Neural crest cell (in vitro differentiated cells): ENCODE data around the gene TM9SF2. TPM values are rescaled to one million over a fixed set of nuclear protein-coding genes. Genes with fewer than 3 reads are reported as not detected.

ENCODE experiments used
- DNase-seq: peaks from one replicate; pipeline ENCODE4 v3.0.0; 2021; ENCODE audit warnings: low read depth, mixed read lengths, low spot score
- H3K27ac Mint-ChIP-seq: one replicate; pipeline ENCODE4 v1.8.0; 2021; ENCODE audit warnings: mild to moderate bottlenecking, mixed read lengths; ENCODE audit not compliant: unreplicated experiment
- H3K27me3 Mint-ChIP-seq: 2 replicates; pipeline ENCODE4 v1.8.0; 2021; ENCODE audit warnings: low read depth, mild to moderate bottlenecking, mixed read lengths
- H3K36me3 Mint-ChIP-seq: 2 replicates; pipeline ENCODE4 v1.8.0; 2021; ENCODE audit warnings: low read depth, mild to moderate bottlenecking, mixed read lengths
- H3K4me1 Mint-ChIP-seq: 2 replicates; pipeline ENCODE4 v1.8.0; 2021; ENCODE audit warnings: mixed read lengths
- H3K4me3 Mint-ChIP-seq: one replicate; pipeline ENCODE4 v1.8.0; 2021; ENCODE audit warnings: mild to moderate bottlenecking, mixed read lengths
- H3K9me3 Mint-ChIP-seq: 2 replicates; pipeline ENCODE4 v1.8.0; 2021; ENCODE audit warnings: mixed read lengths
- total RNA-seq: library from RNA; stranded (reverse); gene quantifications from 2 replicates; pipeline ENCODE4 v1.2.1, GENCODE V29; 2021
- TF ChIP-seq, protein P1 (sequence below): fragments of 200-600 bp; sonication (generic); conservative IDR thresholded peaks from 2 replicates; pipeline ENCODE4 v1.5.0; 2021; ENCODE audit warnings: antibody characterized with exemption, mild to moderate bottlenecking

The TM9SF2 gene
- total RNA-seq, 1 donor from 2014 or later: 68.8 TPM

DNA sequence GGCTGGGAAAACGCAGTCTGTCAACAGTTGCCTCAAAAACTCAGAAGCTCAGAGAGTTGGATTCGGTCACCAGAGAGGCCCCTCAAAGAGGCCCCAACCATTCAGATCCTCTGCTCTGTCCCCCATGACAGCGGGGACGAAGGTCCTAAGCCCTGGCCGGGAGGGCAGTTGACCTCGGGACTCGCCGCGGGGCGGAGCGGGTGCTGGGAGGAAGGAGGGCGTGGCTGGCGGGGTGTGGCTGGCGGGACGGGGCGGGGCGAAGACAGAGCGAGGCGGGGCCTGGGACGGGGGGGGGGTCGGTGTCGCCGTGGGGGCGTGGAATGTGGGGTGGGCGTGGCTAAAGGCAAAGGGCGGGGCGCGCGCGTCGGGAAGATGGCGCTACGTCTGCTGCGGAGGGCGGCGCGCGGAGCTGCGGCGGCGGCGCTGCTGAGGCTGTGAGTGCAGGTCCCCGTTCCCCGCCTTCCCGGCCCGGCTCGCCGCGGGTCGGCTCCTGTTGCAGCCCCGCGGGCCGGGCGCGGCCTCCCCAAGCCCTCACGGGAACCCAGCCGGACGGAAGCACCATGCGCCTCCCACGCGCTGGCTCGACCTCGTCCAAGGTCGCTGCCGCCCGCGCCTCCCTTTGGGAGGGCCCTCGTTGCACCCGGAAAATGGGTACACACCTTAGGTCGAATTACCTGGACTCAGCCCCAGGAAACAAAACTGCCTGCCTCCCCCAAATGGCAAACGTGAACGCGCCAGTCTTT is 105.2 kb downstream of the TM9SF2 start, which contains the start of gene CLYBL:
TSS of gene CLYBL (plus strand) at position 367 of the 743 bp plus-strand sequence.
- H3K9me3 Mint-ChIP-seq: no peaks in the 10 kb centered on the region
- TF ChIP-seq, protein P1, sequence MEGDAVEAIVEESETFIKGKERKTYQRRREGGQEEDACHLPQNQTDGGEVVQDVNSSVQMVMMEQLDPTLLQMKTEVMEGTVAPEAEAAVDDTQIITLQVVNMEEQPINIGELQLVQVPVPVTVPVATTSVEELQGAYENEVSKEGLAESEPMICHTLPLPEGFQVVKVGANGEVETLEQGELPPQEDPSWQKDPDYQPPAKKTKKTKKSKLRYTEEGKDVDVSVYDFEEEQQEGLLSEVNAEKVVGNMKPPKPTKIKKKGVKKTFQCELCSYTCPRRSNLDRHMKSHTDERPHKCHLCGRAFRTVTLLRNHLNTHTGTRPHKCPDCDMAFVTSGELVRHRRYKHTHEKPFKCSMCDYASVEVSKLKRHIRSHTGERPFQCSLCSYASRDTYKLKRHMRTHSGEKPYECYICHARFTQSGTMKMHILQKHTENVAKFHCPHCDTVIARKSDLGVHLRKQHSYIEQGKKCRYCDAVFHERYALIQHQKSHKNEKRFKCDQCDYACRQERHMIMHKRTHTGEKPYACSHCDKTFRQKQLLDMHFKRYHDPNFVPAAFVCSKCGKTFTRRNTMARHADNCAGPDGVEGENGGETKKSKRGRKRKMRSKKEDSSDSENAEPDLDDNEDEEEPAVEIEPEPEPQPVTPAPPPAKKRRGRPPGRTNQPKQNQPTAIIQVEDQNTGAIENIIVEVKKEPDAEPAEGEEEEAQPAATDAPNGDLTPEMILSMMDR: peak; percentile 19
- peaks cover 31% of the 10 kb centered on the region for H3K4me1 Mint-ChIP-seq
- H3K27me3 Mint-ChIP-seq: no peaks in the 10 kb centered on the region
- peak within 1 kb of the TSS; percentile 57 for H3K27ac Mint-ChIP-seq
- peak within 1 kb of the TSS; percentile 85 for H3K4me3 Mint-ChIP-seq
- no peaks in the 10 kb centered on the region for H3K36me3 Mint-ChIP-seq
- DNase-seq: peak; percentile 89

- no peaks in the 10 kb centered on the region for H3K9me3 Mint-ChIP-seq
- H3K4me3 Mint-ChIP-seq: peak overlapping the region; percentile 44
- TF ChIP-seq, protein P1: no peak
- DNase-seq: no peak
- no peaks in the 10 kb centered on the region for H3K36me3 Mint-ChIP-seq
- H3K27me3 Mint-ChIP-seq: no peaks in the 10 kb centered on the region
- no peak overlapping the region for H3K27ac Mint-ChIP-seq
- H3K4me1 Mint-ChIP-seq: peaks cover 38% of the 10 kb centered on the region
Measured at GRCh38 chr13:99608345-99608744, 107.1 kb downstream of the TM9SF2 start.

DNA sequence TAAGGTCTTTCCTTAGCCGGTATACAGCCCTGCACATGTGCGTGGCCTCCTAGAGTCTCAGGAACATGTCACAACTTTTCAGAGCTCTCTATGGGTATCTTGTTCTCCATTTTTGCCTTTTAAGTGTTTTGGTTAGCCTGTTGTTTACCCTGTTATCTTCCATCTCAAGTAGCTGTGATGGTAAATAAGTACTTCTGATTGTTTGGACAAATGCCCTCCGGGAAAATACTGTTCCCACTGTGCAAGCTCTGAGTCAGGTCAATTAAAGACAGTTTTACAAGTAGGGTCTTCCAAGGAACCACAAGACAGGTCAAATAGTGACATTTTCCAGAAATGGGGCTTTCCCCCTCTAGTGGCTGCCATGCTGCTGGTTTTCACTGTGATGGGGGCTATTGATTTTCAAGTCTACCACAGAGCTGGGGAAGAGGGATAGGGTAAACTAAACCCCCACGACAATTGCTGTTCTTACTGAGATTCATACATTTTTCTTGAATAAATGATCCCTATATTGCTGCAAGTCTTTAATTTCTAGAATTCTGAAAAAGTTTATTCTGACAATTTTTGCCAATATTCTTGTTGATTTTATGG is 109.5 kb downstream of the TM9SF2 start:
- peak overlapping the region; percentile 25 for H3K4me3 Mint-ChIP-seq
- no peak for DNase-seq
- H3K4me1 Mint-ChIP-seq: peaks cover 41% of the 10 kb centered on the region
- no peaks in the 10 kb centered on the region for H3K27me3 Mint-ChIP-seq
- H3K9me3 Mint-ChIP-seq: no peaks in the 10 kb centered on the region
- no peaks in the 10 kb centered on the region for H3K36me3 Mint-ChIP-seq
- TF ChIP-seq, protein P1: peak; percentile 34
- H3K27ac Mint-ChIP-seq: no peak overlapping the region

Other genes starting within 250 kb of the TM9SF2 start
- gene GPR18, start 243.1 kb upstream of the TM9SF2 start, total RNA-seq: not detected in 2 replicates
- not detected in 2 replicates for gene GPR183, start 194.1 kb upstream of the TM9SF2 start, total RNA-seq
- gene CLYBL, start 105.2 kb downstream of the TM9SF2 start, total RNA-seq: 8.3 and 9.0 TPM in 2 replicates